Mesenchymal stem cell (in vitro differentiated cells and primary cell): ENCODE measurements around the gene NCF4.

Experiments used
- DNase-seq: peaks from one replicate; pipeline ENCODE4 v3.0.0-alpha.2; 2013
- H2AFZ ChIP-seq: one replicate; pipeline ENCODE4 v1.6.1; 2013; ENCODE audit warnings: low read depth, mild to moderate bottlenecking, control low read depth, inconsistent platforms, low read length, moderate library complexity
- H2AK5ac ChIP-seq: 2 replicates; pipeline ENCODE4 v1.6.1; 2013; ENCODE audit warnings: low read length, moderate library complexity, mild to moderate bottlenecking, inconsistent platforms; ENCODE audit not compliant: severe bottlenecking
- H2BK120ac ChIP-seq: one replicate; pipeline ENCODE4 v1.6.1; 2013; ENCODE audit warnings: low read depth, mild to moderate bottlenecking, inconsistent platforms, low read length, moderate library complexity
- H2BK12ac ChIP-seq, 2 experiments: one replicate each; pipeline ENCODE4 v1.6.1; 2013; ENCODE audit warnings: inconsistent platforms in 2 of 2, low read length in 2 of 2, mild to moderate bottlenecking in 2 of 2, moderate library complexity in 2 of 2, control low read depth in 1 of 2
- H2BK15ac ChIP-seq: one replicate; pipeline ENCODE4 v1.6.1; 2013; ENCODE audit warnings: mild to moderate bottlenecking, low read depth, inconsistent platforms; ENCODE audit not compliant: poor library complexity, severe bottlenecking
- H2BK5ac ChIP-seq: 2 replicates; pipeline ENCODE4 v1.6.1; 2013; ENCODE audit warnings: low read depth, mild to moderate bottlenecking, low read length, control low read depth, inconsistent platforms; ENCODE audit not compliant: poor library complexity, severe bottlenecking
- H3K14ac ChIP-seq, 2 experiments: one replicate each; pipeline ENCODE4 v1.6.1; 2013; ENCODE audit warnings: inconsistent platforms in 2 of 2, low read length in 2 of 2, control low read depth in 1 of 2, mild to moderate bottlenecking in 1 of 2, moderate library complexity in 1 of 2
- H3K18ac ChIP-seq, 2 experiments: one replicate each; pipeline ENCODE4 v1.6.1; 2013; ENCODE audit warnings: inconsistent platforms in 2 of 2, low read length in 2 of 2, control low read depth in 1 of 2, low read depth in 1 of 2, mild to moderate bottlenecking in 1 of 2
- H3K23ac ChIP-seq, 2 experiments: one replicate each; pipeline ENCODE4 v1.6.1; 2013; ENCODE audit warnings: inconsistent platforms in 2 of 2, low read length in 2 of 2, mild to moderate bottlenecking in 2 of 2, moderate library complexity in 2 of 2, control low read depth in 1 of 2
- H3K27ac ChIP-seq: 2 replicates; pipeline ENCODE4 v1.5.1; 2013; ENCODE audit warnings: mild to moderate bottlenecking, moderate library complexity, low read length, control low read depth, inconsistent platforms; ENCODE audit not compliant: poor library complexity, severe bottlenecking
- H3K27me3 ChIP-seq, 2 experiments: 2 replicates each; pipeline versions ENCODE4 v1.6.1 to v1.7.0; 2013; ENCODE audit warnings: low read length in 2 of 2, mild to moderate bottlenecking in 2 of 2, moderate library complexity in 2 of 2, control low read depth in 1 of 2, inconsistent platforms in 1 of 2; ENCODE audit not compliant: control insufficient read depth in 1 of 2, insufficient read depth in 1 of 2
- H3K36me3 ChIP-seq, 2 experiments: 2 replicates each; pipeline versions ENCODE4 v1.6.1 to v1.7.0; 2013; ENCODE audit warnings: low read length in 2 of 2, control low read depth in 1 of 2, inconsistent platforms in 1 of 2, low read depth in 1 of 2, mild to moderate bottlenecking in 1 of 2; ENCODE audit not compliant: insufficient read depth in 2 of 2, control insufficient read depth in 1 of 2
- H3K4ac ChIP-seq, 2 experiments: one replicate each; pipeline ENCODE4 v1.6.1; 2013; ENCODE audit warnings: inconsistent platforms in 2 of 2, low read length in 2 of 2, mild to moderate bottlenecking in 2 of 2, moderate library complexity in 2 of 2, control low read depth in 1 of 2, low read depth in 1 of 2
- H3K4me1 ChIP-seq: 2 replicates; pipeline ENCODE4 v1.6.1; 2013; ENCODE audit warnings: low read depth, low read length, control low read depth; ENCODE audit not compliant: control insufficient read depth, insufficient read depth
- H3K4me2 ChIP-seq: 2 replicates; pipeline ENCODE4 v1.6.1; 2013; ENCODE audit warnings: low read length, mild to moderate bottlenecking, inconsistent platforms; ENCODE audit not compliant: poor library complexity, severe bottlenecking
- H3K4me3 ChIP-seq, 2 experiments: 2 replicates each; pipeline versions ENCODE4 v1.5.1 to v1.7.0; 2013; ENCODE audit warnings: low read length in 2 of 2, mild to moderate bottlenecking in 2 of 2, control low read depth in 1 of 2, low read depth in 1 of 2; ENCODE audit not compliant: insufficient read depth in 1 of 2
- H3K79me1 ChIP-seq: replicated peaks from 2 replicates; pipeline ENCODE4 v1.6.1; 2013; ENCODE audit warnings: mild to moderate bottlenecking, control low read depth, low read length, inconsistent platforms; ENCODE audit not compliant: poor library complexity, severe bottlenecking
- H3K9ac ChIP-seq: 2 replicates; pipeline ENCODE4 v1.7.0; 2013; ENCODE audit warnings: mild to moderate bottlenecking, low read length, moderate library complexity
- H3K9me3 ChIP-seq: 2 replicates; pipeline ENCODE4 v1.7.0; 2013; ENCODE audit warnings: mild to moderate bottlenecking, low read length; ENCODE audit not compliant: control insufficient read depth
- H4K8ac ChIP-seq: one replicate; pipeline ENCODE4 v1.6.1; 2013; ENCODE audit warnings: inconsistent platforms, mild to moderate bottlenecking, low read length, moderate library complexity
- H4K91ac ChIP-seq: one replicate; pipeline ENCODE4 v1.6.1; 2013; ENCODE audit warnings: mild to moderate bottlenecking, low read length, inconsistent platforms
- WGBS: methylation state at CpG from one replicate; pipeline ENCODE4 v1.1.7; 2013; ENCODE audit warnings: mixed read lengths; 5-methylcytosine and 5-hydroxymethylcytosine counted together

The NCF4 gene

GRCh38 chr22:36899498-36899897 lies 38.7 kb downstream of the NCF4 start:
- Histone ChIP-seq H3K36me3 (no peaks in the 10 kb centered on the region), H2AFZ (no peak overlapping the region), H2BK120ac (no peak overlapping the region), H2BK5ac (no peak overlapping the region), H3K4me2 (no peak overlapping the region), H2BK12ac (no peak overlapping the region), H3K9ac (no peak overlapping the region), H3K14ac (no peak overlapping the region), H2AK5ac (no peak overlapping the region), H4K8ac (no peak overlapping the region), H3K18ac (no peak overlapping the region), H3K4me1 (no peaks in the 10 kb centered on the region), H4K91ac (no peak overlapping the region), H2BK15ac (no peak overlapping the region), H3K79me1 (no peaks in the 10 kb centered on the region), H3K4me3 (no peak overlapping the region), H3K27ac (no peak overlapping the region), H3K23ac (no peak overlapping the region), H3K9me3 (peaks cover 17% of the 10 kb centered on the region), H3K4ac (no peak overlapping the region), H3K27me3 (peaks cover 62 to 68% of the 10 kb centered on the region in 2 experiments)
- DNase-seq: no peak
- WGBS: 55% methylated on average over 1 of the region's 1 CpG

DNA sequence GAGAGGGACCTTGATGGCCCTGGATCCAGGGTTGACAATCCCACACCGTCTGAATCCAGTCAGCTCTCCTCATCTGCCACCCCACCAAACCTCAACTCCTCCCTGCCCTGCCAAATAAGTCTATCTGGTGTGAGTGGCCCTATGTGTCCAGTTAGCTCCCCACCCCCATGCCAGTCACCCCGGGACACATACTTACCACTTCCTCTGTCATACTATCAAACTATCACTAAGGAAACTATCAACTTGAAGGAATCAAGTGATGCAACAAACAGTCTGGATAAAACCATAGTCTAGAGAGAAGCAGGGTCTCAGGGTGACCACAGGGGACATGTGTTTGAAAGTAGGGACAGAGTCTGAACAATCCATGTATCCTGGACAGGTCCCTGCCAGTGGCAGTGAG lies 39.4 kb downstream of the NCF4 start:
- H4K91ac ChIP-seq: no peak overlapping the region
- H3K9me3 ChIP-seq: peaks cover 17% of the 10 kb centered on the region
- H3K27ac ChIP-seq: no peak overlapping the region
- H3K79me1 ChIP-seq: no peaks in the 10 kb centered on the region
- 82% methylated on average over 1 of the region's 2 CpGs for WGBS
- H3K4ac ChIP-seq: no peak overlapping the region
- no peak overlapping the region for H2BK15ac ChIP-seq
- no peak overlapping the region for H3K9ac ChIP-seq
- H3K4me1 ChIP-seq: no peaks in the 10 kb centered on the region
- no peak overlapping the region for H2AFZ ChIP-seq
- H2AK5ac ChIP-seq: no peak overlapping the region
- H3K27me3 ChIP-seq: peaks cover 59 to 63% of the 10 kb centered on the region in 2 experiments
- H3K4me3 ChIP-seq: no peak overlapping the region
- no peak overlapping the region for H2BK120ac ChIP-seq
- no peak overlapping the region for H3K4me2 ChIP-seq
- no peak overlapping the region for H2BK12ac ChIP-seq
- no peaks in the 10 kb centered on the region for H3K36me3 ChIP-seq
- no peak overlapping the region for H4K8ac ChIP-seq
- no peak overlapping the region for H3K23ac ChIP-seq
- H2BK5ac ChIP-seq: no peak overlapping the region
- DNase-seq: no peak
- H3K14ac ChIP-seq: no peak overlapping the region
- no peak overlapping the region for H3K18ac ChIP-seq

- Histone ChIP-seq H3K9me3 (peaks cover 13% of the 10 kb centered on the region), H3K4ac (no peak overlapping the region), H2BK15ac (no peak overlapping the region), H3K27me3 (peaks cover 60 to 61% of the 10 kb centered on the region in 2 experiments), H3K23ac (no peak overlapping the region), H3K4me3 (no peak overlapping the region), H3K14ac (no peak overlapping the region), H4K8ac (no peak overlapping the region), H2BK12ac (no peak overlapping the region), H2BK5ac (no peak overlapping the region), H3K9ac (no peak overlapping the region), H2AK5ac (no peak overlapping the region), H2AFZ (no peak overlapping the region), H3K4me2 (no peak overlapping the region), H3K27ac (no peak overlapping the region), H3K36me3 (no peaks in the 10 kb centered on the region), H2BK120ac (no peak overlapping the region), H3K18ac (no peak overlapping the region), H3K79me1 (no peaks in the 10 kb centered on the region), H3K4me1 (no peaks in the 10 kb centered on the region), H4K91ac (no peak overlapping the region)
- 32% methylated on average over 4 of the region's 4 CpGs for whole genome bisulfite sequencing
- no peak for DNase-seq
These were observed 40.1 kb downstream of the NCF4 start for GRCh38 chr22:36900880-36901279.

GRCh38 chr22:36901411-36902142 lies 40.8 kb downstream of the NCF4 start:
- Histone ChIP-seq H4K91ac (no peak overlapping the region), H3K27ac (no peak overlapping the region), H3K4ac (no peak overlapping the region), H3K9me3 (peaks cover 12% of the 10 kb centered on the region), H3K4me1 (no peaks in the 10 kb centered on the region), H2BK5ac (no peak overlapping the region), H3K18ac (no peak overlapping the region), H2BK12ac (no peak overlapping the region), H2BK15ac (no peak overlapping the region), H2AK5ac (no peak overlapping the region), H3K4me3 (no peak overlapping the region), H4K8ac (no peak overlapping the region), H2BK120ac (no peak overlapping the region), H3K23ac (no peak overlapping the region), H3K27me3 (peaks cover 57 to 61% of the 10 kb centered on the region in 2 experiments), H2AFZ (no peak overlapping the region), H3K9ac (no peak overlapping the region), H3K14ac (no peak overlapping the region), H3K36me3 (no peaks in the 10 kb centered on the region), H3K4me2 (no peak overlapping the region), H3K79me1 (no peaks in the 10 kb centered on the region)
- 83% methylated on average over 13 of the region's 13 CpGs for WGBS
- DNase-seq: no peak
